Activated CD8-positive, alpha-beta memory T cell treated with anti-CD3 and anti-CD28 coated beads, Interleukin-2, amount 10 ng/mL, durations not matched to agents 7 days and 5 days (primary cell): Measurements from ENCODE around the gene MGAT5B. TPM values are rescaled to one million over a fixed set of nuclear protein-coding genes. Genes with fewer than 3 reads are reported as not detected.

Experiments
- ATAC-seq: fragments of 150-1000 bp; cut with Tn5 transposase; one replicate; pipeline ENCODE4 v1.10.0; 2021; ENCODE audit warnings: moderate library complexity
- CTCF ChIA-PET: fragments of 350-600 bp; sonication (Branson Sonifier 250); formaldehyde crosslinking; loops from one replicate; lab custom pipeline; 2021; ENCODE audit warnings: antibody characterized with exemption; lab: Charles Lee
- DNase-seq: peaks from one replicate; pipeline ENCODE4 v3.0.0-alpha.2; 2020
- H3K27ac Mint-ChIP-seq: one replicate; pipeline ENCODE4 v1.8.0; 2021; ENCODE audit warnings: mild to moderate bottlenecking, mixed read lengths
- H3K27me3 Mint-ChIP-seq: one replicate; pipeline ENCODE4 v1.8.0; 2021; ENCODE audit warnings: mixed read lengths
- H3K36me3 Mint-ChIP-seq: one replicate; pipeline ENCODE4 v1.8.0; 2021; ENCODE audit warnings: mild to moderate bottlenecking, mixed read lengths
- H3K4me1 Mint-ChIP-seq: one replicate; pipeline ENCODE4 v1.8.0; 2021; ENCODE audit warnings: mixed read lengths
- H3K4me3 Mint-ChIP-seq: one replicate; pipeline ENCODE4 v1.8.0; 2021; ENCODE audit warnings: mild to moderate bottlenecking, moderate library complexity, mixed read lengths
- H3K9me3 Mint-ChIP-seq: one replicate; pipeline ENCODE4 v1.8.0; 2022; ENCODE audit warnings: low read depth, mixed read lengths
- total RNA-seq, 2 experiments: library from RNA; stranded (reverse); gene quantifications; one replicate each; pipeline ENCODE4 v1.2.3, GENCODE V29; 2021

MGAT5B gene
- total RNA-seq, 2 experiments from 2014 or later: 0.18 to 0.68 TPM

DNA sequence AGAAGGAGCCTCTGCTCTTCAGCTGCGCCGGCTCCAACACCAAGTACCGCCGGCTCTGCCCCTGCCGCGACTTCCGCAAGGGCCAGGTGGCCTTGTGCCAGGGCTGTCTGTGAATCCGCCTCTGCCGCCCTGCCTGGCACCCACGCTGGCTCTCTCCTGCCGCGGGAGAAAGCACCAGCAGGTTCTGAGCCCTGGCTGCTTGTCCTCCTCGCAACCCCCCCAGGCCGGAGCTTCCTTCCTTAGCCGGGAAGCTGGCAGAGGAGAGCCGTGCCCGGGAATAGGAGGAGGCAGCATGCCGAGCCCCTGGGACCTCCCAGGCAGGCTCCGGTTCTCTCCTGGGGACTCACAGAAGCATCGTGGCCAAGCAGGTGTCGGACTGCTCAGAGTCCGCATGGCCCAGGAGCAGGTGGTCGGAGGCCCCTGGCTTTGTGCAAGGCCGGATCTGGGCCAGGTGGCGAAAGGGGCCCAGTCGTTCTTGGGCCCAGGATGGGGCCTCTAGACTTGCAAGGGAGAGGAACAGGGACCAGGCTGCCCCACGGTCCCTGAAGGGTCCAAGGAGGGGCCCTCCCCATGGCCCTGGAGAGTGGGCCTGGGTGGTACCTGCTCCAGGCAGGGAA lies 80.6 kb downstream of the MGAT5B start:
- CTCF ChIA-PET: no interaction called here
- H3K4me3 Mint-ChIP-seq: no peak overlapping the region
- H3K27me3 Mint-ChIP-seq: no peaks in the 10 kb centered on the region
- no peaks in the 10 kb centered on the region for H3K4me1 Mint-ChIP-seq
- DNase-seq (no peak), ATAC-seq (no peak)
- H3K9me3 Mint-ChIP-seq: no peaks in the 10 kb centered on the region
- H3K36me3 Mint-ChIP-seq: no peaks in the 10 kb centered on the region
- H3K27ac Mint-ChIP-seq: no peak overlapping the region

GRCh38 chr17:76949913-76950695 lies 81.9 kb downstream of the MGAT5B start:
- DNase-seq: no peak
- no peaks in the 10 kb centered on the region for H3K36me3 Mint-ChIP-seq
- CTCF ChIA-PET: interaction anchor here (0.6 to 0.7 kb wide), 3 partner anchors 25 to 1656 kb away, joined by 3 to 5 read pairs (median 3); no protein-coding TSS in a partner anchor
- H3K27me3 Mint-ChIP-seq: no peaks in the 10 kb centered on the region
- H3K9me3 Mint-ChIP-seq: no peaks in the 10 kb centered on the region
- H3K4me3 Mint-ChIP-seq: no peak overlapping the region
- H3K4me1 Mint-ChIP-seq: no peaks in the 10 kb centered on the region
- ATAC-seq: no peak
- no peak overlapping the region for H3K27ac Mint-ChIP-seq

GRCh38 chr17:76951375-76951905 lies 83.2 kb downstream of the MGAT5B start:
- Mint-ChIP-seq H3K27me3 (no peaks in the 10 kb centered on the region), H3K27ac (no peak overlapping the region), H3K9me3 (no peaks in the 10 kb centered on the region), H3K36me3 (no peaks in the 10 kb centered on the region), H3K4me1 (no peaks in the 10 kb centered on the region), H3K4me3 (no peak overlapping the region)
- DNase-seq (no peak), ATAC-seq (no peak)
- CTCF ChIA-PET: interaction anchor here (1.8 kb wide), 1 partner anchor 83 kb away, joined by 8 read pairs; the partner anchor contains the start of gene MGAT5B

GRCh38 chr17:76952402-76952801 lies 84.2 kb downstream of the MGAT5B start:
- no peak overlapping the region for H3K27ac Mint-ChIP-seq
- ATAC-seq: no peak
- DNase-seq: no peak
- H3K9me3 Mint-ChIP-seq: no peaks in the 10 kb centered on the region
- no peaks in the 10 kb centered on the region for H3K27me3 Mint-ChIP-seq
- H3K36me3 Mint-ChIP-seq: no peaks in the 10 kb centered on the region
- no peaks in the 10 kb centered on the region for H3K4me1 Mint-ChIP-seq
- no peak overlapping the region for H3K4me3 Mint-ChIP-seq
- CTCF ChIA-PET: interaction anchor here (1.1 to 1.8 kb wide), 2 partner anchors 84 to 104 kb away, joined by 3 to 8 read pairs; partner anchors contain the start of gene MGAT5B

DNA sequence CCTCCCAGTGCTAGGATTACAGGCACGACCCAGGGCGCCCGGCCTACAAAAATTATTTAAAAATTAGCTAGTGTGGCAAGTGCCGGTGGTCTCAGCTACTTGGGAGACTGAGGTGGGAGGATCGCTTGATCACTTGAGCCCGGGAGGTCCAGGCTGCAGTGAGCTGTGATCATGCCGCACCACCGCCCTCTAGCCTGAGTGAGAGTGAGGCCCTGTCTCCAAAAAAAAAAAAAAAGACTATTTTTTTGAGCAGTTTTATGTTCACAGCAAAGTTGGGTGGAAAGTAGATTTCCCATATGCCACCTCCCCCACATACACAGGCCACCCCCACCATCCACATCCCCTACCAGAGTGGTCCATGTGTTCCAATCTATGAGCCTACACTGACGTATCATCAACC lies 84.9 kb downstream of the MGAT5B start:
- no peak for ATAC-seq
- Mint-ChIP-seq H3K4me3 (no peak overlapping the region), H3K9me3 (no peaks in the 10 kb centered on the region), H3K27ac (no peak overlapping the region), H3K36me3 (no peaks in the 10 kb centered on the region), H3K4me1 (no peaks in the 10 kb centered on the region), H3K27me3 (no peaks in the 10 kb centered on the region)
- no peak for DNase-seq
- CTCF ChIA-PET: interaction anchor here (1.1 to 1.8 kb wide), 2 partner anchors 85 to 103 kb away, joined by 3 to 8 read pairs; partner anchors contain the start of gene MGAT5B

DNA sequence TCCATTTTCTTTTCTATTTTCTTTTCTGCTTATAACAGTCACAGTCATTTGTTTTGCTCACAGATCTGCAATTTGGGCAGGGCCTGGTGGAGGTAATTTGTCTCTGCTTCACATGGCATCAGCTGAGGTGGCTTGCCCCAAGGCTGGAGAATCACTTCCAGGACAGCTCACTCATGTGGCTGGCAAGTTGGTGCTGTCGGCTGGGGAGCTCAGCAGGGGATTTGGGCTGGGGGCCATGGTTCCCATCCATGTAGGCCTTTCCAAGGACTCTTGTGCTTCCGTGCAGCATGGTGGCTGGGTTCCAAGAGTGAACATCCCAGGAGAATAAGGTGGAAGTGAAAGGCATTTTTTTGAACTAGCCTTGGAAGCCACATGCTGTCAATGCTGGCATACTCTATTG lies 85.7 kb downstream of the MGAT5B start:
- no peak overlapping the region for H3K27ac Mint-ChIP-seq
- no peak overlapping the region for H3K4me3 Mint-ChIP-seq
- peaks cover 3% of the 10 kb centered on the region for H3K27me3 Mint-ChIP-seq
- DNase-seq: no peak
- ATAC-seq: no peak
- H3K36me3 Mint-ChIP-seq: no peaks in the 10 kb centered on the region
- H3K9me3 Mint-ChIP-seq: no peaks in the 10 kb centered on the region
- CTCF ChIA-PET: interaction anchor here (1.8 to 1.9 kb wide), 2 partner anchors 86 to 103 kb away, joined by 5 to 7 read pairs; partner anchors contain the start of gene MGAT5B
- no peaks in the 10 kb centered on the region for H3K4me1 Mint-ChIP-seq

DNA sequence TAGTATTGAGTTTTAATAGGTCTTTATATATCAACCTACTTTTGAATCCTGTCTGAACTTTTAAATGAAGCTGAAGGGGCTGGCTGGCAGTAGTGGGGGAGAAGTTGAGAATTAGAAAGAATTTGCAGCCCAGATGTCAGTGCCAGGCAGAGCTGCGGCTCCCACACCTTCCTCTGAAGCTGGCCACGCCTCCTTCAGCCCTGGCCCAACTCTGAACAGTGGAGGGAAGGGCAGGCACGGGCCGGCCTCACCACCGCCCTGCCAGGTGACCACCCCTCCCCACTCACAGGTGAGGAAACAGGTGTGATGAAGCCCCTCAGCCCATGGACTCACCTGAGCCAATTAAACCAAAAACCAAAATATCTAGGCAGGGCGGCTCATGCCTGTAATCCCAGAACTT lies 87.0 kb downstream of the MGAT5B start:
- H3K27ac Mint-ChIP-seq: no peak overlapping the region
- ATAC-seq (no peak), DNase-seq (no peak)
- CTCF ChIA-PET: interaction anchor here (1.8 to 1.9 kb wide), 2 partner anchors 87 to 101 kb away, joined by 5 to 7 read pairs; partner anchors contain the start of gene MGAT5B
- no peaks in the 10 kb centered on the region for H3K36me3 Mint-ChIP-seq
- no peak overlapping the region for H3K4me3 Mint-ChIP-seq
- H3K9me3 Mint-ChIP-seq: no peaks in the 10 kb centered on the region
- H3K27me3 Mint-ChIP-seq: peaks cover 3% of the 10 kb centered on the region
- H3K4me1 Mint-ChIP-seq: no peaks in the 10 kb centered on the region

DNA sequence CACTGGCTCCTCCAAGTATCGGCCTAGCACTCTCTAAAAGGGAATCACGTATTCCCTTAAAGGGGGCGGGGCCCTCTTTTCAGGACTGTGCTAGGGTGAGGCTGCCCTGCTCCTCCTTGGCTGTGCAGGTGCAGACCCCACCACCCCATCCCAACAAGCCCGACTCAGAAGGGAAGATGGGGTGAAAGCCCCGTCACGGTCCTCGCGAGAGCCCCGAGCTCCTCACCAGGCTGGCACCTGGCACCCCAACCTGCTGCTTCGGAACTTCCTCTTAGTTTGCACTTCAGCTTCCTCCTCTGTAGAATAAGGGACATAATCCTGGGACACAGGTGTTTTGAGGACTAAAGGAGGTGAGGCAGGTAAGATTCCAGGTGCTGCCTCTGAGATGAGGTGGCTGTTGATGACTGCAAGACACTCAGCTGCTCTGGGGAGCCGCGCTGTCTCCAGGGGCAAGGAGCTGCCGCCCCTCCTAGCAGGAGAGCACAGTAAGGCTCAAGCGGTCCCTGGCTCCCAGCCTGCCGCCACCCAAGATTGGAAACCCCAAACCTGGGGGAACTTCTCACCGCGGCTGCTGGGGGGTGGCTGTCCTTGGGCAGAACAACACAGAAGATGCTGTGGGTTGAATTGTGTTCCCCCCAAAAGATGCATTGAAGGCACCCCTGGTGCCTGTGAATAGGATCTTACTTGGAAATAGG lies 88.8 kb downstream of the MGAT5B start:
- H3K4me1 Mint-ChIP-seq: no peaks in the 10 kb centered on the region
- DNase-seq: no peak
- H3K27ac Mint-ChIP-seq: no peak overlapping the region
- CTCF ChIA-PET: no interaction called here
- peaks cover 3% of the 10 kb centered on the region for H3K27me3 Mint-ChIP-seq
- H3K9me3 Mint-ChIP-seq: no peaks in the 10 kb centered on the region
- ATAC-seq: no peak
- H3K36me3 Mint-ChIP-seq: no peaks in the 10 kb centered on the region
- H3K4me3 Mint-ChIP-seq: no peak overlapping the region

DNA sequence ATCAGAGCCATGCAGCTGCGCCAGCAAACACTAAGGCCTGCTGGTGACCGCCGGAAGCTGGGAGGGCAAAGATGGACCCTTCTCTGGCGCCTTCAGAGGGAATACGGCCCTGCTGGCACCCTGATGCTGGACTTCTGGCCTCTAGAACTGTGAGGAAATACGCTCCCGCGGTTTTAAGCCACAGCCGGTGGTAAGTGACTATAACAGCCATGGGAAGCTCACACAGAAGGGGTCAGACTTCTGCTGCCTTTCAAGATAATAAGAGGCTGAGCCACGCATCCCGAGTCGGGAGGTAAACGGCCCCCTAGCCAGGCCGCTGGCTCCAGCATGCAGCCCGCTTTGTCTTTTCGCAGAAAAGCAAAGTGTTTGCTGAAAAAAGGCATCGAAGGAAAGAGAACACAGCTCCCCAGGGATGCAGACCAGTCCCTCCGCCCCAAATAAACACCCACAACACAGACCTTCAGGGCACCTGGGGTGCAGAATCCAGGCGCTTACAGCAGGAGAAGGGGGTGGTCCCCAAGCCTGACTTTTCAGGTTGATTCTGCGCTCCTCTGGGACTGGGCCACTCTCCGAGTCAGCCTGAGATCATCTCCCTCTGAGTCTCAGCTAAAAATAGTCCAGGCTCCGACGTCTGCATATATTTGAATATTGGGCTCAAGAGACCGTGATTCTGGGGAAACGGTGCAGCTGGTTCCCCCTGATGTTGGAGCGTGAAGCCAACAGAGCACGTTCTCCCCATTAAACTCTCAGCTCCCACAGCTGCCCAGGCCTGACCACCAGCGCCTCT lies 89.7 kb downstream of the MGAT5B start:
- Mint-ChIP-seq H3K4me1 (no peaks in the 10 kb centered on the region), H3K4me3 (no peak overlapping the region), H3K36me3 (no peaks in the 10 kb centered on the region), H3K9me3 (no peaks in the 10 kb centered on the region), H3K27ac (no peak overlapping the region), H3K27me3 (peaks cover 3% of the 10 kb centered on the region)
- ATAC-seq: no peak
- CTCF ChIA-PET: no interaction called here
- no peak for DNase-seq

DNA sequence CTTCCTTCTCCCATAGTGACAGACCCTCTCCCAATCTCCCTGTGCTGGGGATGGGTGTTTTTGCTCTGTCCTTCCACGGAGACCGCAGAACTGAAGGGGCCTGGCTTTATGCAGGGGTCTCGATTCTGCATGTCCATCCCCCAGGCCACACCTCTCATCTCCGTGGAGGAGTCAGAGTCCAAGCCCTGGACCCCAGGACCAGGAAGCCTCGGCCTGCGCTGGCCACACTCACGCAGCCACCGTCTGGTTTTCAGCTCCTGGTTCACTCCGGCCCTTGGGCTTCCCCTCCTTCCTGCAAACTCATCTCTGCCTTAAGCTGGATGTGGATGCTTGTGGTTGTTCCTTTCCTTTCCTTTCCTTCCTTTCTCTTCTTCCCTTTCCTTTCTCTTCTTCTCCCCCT lies 90.8 kb downstream of the MGAT5B start:
- Mint-ChIP-seq H3K27me3 (peaks cover 3% of the 10 kb centered on the region), H3K4me1 (no peaks in the 10 kb centered on the region), H3K4me3 (no peak overlapping the region), H3K36me3 (no peaks in the 10 kb centered on the region), H3K27ac (no peak overlapping the region), H3K9me3 (no peaks in the 10 kb centered on the region)
- DNase-seq (no peak), ATAC-seq (no peak)
- CTCF ChIA-PET: no interaction called here

GRCh38 chr17:76961869-76962268 lies 93.7 kb downstream of the MGAT5B start:
- no peak for DNase-seq
- Mint-ChIP-seq H3K4me1 (no peaks in the 10 kb centered on the region), H3K9me3 (no peaks in the 10 kb centered on the region), H3K27me3 (peaks cover 3% of the 10 kb centered on the region), H3K4me3 (no peak overlapping the region), H3K27ac (no peak overlapping the region), H3K36me3 (no peaks in the 10 kb centered on the region)
- CTCF ChIA-PET: no interaction called here
- no peak for ATAC-seq

GRCh38 chr17:76962858-76963257 lies 94.7 kb downstream of the MGAT5B start:
- CTCF ChIA-PET: interaction anchor here (1.5 kb wide), 1 partner anchor 94 kb away, joined by 4 read pairs; no protein-coding TSS in a partner anchor
- Mint-ChIP-seq H3K4me1 (no peaks in the 10 kb centered on the region), H3K9me3 (no peaks in the 10 kb centered on the region), H3K27me3 (peaks cover 9% of the 10 kb centered on the region), H3K27ac (no peak overlapping the region), H3K4me3 (no peak overlapping the region), H3K36me3 (no peaks in the 10 kb centered on the region)
- DNase-seq (no peak), ATAC-seq (no peak)
